Measurements from ENCODE around the gene FXYD7.

- TF ChIP-seq, protein P1, sequence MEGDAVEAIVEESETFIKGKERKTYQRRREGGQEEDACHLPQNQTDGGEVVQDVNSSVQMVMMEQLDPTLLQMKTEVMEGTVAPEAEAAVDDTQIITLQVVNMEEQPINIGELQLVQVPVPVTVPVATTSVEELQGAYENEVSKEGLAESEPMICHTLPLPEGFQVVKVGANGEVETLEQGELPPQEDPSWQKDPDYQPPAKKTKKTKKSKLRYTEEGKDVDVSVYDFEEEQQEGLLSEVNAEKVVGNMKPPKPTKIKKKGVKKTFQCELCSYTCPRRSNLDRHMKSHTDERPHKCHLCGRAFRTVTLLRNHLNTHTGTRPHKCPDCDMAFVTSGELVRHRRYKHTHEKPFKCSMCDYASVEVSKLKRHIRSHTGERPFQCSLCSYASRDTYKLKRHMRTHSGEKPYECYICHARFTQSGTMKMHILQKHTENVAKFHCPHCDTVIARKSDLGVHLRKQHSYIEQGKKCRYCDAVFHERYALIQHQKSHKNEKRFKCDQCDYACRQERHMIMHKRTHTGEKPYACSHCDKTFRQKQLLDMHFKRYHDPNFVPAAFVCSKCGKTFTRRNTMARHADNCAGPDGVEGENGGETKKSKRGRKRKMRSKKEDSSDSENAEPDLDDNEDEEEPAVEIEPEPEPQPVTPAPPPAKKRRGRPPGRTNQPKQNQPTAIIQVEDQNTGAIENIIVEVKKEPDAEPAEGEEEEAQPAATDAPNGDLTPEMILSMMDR (IDR thresholded peaks at IDR 0.05; ENCODE audit: poor library complexity) = no peak
- TF ChIP-seq EZH2 (IDR thresholded peaks at IDR 0.05; ENCODE audit: borderline replicate concordance) (no peak), EZH2phosphoT487 (IDR thresholded peaks at IDR 0.05; ENCODE audit: low read depth, severe bottlenecking, unreplicated experiment) (no peak)
Measured at GRCh38 chr19:35144259-35144599, 1.2 kb downstream of the FXYD7 start.
